HUDEP-2 (cell line): Measurements from ENCODE around the gene CENPC.
"Not testable (repeated sequence)": the region's sequence is repeated elsewhere in the genome, so short reads cannot be mapped to it uniquely, and the experiment has no call there.

Source experiments
- DNase-seq, 76 experiments: peaks; one replicate each; lab custom pipeline; 2025; ENCODE audit not compliant: unreplicated experiment in 76 of 76; lab: John Stamatoyannopoulos, UW

CENPC gene

DNA sequence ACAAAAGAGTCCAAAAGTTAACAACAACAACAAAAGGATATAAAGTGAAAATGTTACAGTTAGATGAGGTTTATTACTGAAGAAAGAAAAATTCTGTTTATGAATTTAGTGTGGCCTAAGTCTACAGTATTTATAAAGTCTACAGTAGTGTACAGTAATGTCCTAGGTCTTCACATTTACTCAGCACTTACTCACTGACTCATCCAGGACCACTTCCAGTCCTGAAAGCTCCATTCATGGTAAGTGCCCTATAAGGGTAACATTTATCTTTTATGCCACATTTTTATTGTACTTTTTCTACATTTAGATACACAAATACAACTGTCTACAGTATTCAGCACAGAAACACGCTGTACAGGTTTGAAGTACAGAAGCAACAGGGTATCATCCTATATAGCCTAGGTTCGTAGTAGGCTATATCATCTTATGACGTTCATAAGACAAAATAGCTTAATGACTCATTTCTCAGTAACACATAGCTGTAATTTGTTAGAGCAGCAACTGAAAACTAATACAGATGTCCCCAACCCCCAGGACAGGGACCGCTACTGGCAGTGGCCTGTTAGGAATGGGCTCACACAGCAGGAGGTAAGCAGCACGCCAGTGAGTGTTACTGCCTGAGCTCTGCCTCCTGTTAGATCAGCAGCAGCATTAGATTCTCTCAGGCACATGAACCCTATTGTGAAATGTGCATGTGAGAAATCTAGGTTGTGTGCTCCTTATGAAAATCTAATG lies 61.3 kb downstream of the CENPC start:
- DNase-seq = no peak

DNA sequence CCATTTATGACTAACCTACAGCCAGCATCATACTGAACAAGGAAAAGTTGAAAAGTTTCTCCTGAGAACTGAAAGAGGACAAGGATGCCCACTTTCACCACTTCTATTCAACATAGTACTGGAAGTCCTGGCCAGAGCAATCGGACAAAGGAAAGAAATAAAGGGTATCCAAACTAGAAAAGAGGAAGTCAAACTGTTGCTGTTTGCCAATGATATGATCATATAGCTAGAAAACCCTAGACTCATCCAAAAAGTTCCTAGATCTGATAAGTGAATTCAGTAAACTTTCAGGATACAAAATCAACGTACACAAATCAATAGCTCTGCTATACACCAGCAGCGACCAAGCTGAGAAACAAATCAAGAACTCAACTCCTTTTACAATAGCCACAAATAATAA lies 64.5 kb downstream of the CENPC start:
- DNase-seq = no peak

GRCh38 chr4:67475155-67475554 lies 70.1 kb downstream of the CENPC start:
- DNase-seq = peak in 1 of 76 experiments; percentile 4

DNA sequence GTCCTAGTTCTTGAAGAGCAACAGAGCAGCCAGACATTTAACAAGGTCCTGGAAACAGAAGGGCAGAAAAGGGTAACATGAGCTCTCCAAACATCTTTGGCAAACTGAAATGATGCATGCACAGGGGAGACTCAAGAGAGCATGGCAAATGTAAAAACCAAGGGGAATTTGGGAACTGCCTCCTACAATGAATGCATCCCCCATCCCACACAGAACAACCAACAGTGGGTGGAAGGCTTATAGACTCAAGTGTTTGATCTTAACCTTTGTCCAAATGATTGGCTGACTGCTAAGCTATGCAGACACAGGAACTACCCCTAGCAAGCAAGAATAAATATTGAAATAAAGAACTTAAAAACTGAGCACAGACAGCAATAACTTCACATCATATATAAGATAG lies 74.4 kb downstream of the CENPC start:
- DNase-seq = no peak

GRCh38 chr4:67468830-67469229 lies 76.5 kb downstream of the CENPC start:
- no peak for DNase-seq

DNA sequence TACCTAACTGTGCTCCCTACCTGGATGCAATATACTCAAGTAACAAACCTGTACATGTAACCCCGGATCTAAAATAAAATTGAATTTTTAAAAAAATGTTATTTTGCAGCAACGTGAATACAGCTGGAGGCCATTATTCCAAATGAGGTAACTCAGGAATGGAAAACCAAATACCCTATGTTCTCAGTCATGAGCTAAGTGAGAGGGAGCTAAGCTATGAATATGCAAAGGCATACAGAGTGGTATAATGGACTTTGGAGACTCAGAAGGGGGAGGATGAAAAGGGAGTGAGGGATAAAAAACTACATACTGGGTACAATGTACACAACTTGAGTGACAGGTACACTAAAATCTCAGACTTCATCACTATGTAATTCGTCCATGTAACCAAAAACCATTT lies 78.6 kb downstream of the CENPC start:
- no peak for DNase-seq

- no peak for DNase-seq
Observed at GRCh38 chr4:67465763-67466052, 79.6 kb downstream of the CENPC start.

DNA sequence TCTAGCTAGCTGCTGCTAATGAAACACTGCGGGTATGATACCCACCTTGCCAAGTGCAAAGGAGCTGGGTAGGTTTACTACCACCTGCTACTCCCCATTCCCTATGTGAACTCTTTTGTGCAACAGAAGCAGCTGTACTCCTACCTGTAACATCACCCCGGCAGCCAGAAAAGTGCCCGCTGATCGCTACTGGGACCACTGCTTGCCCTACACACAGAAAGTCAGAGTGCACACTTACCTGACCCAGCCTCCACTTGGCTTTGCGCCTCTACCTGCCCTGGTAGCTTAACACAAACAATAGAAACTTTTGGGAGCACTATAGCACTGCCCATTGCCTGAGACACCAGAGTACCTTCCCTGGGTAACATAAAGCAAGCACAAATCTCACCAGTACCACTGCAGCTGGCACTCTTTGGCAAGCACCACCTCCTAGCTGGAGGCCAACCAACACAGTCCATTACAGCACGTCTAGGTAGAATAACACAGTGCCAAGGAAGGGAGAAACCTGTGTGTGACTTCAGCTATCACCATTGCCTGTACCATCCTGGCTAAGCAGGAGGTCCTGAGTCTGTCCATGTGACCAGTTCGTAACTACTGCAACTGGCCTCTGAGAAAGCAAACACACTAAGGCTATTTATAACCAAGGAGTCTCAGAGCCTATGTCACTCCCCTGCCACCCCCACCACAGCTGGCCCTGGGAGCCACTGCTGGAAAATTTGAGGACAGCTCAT lies 80.1 kb downstream of the CENPC start:
- no peak for DNase-seq

DNA sequence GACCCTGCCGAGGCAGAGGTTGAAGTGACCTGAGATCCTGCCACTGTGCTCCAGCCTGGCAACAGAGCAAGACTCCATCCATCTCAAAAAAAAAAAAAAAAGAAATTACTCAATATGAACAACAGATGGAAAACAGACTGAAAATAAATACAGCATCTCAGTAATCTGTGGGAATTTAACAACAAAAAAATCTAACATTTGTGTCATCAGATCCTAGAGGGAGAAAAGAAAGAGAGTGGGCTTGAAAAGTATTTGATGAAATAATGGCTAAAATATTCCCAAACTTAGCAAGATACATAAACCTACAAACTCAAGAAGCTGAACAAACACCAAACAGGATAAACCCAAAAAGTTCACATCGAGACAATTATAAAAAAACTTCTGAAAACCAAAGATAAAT lies 84.7 kb downstream of the CENPC start:
- no peak for DNase-seq

DNA sequence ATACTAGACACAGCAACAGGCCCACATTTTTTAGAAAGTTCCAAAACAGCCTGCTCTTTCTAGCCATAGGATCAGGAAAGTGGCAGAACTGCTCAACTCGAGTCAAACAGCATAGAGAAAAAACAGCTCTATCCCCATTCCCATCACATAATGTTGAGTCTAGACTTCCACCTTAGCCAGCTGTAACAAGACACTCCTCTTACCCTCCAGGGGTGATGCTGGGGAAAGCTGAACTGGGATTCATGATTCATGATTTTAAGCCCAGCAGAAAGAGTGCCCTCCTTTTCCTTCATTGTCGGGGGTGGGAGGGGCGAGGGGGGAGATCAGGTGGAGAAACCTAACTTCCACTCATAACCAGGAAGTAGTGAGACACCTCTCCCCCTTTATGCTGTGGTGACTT lies 86.1 kb downstream of the CENPC start:
- DNase-seq = no peak

DNA sequence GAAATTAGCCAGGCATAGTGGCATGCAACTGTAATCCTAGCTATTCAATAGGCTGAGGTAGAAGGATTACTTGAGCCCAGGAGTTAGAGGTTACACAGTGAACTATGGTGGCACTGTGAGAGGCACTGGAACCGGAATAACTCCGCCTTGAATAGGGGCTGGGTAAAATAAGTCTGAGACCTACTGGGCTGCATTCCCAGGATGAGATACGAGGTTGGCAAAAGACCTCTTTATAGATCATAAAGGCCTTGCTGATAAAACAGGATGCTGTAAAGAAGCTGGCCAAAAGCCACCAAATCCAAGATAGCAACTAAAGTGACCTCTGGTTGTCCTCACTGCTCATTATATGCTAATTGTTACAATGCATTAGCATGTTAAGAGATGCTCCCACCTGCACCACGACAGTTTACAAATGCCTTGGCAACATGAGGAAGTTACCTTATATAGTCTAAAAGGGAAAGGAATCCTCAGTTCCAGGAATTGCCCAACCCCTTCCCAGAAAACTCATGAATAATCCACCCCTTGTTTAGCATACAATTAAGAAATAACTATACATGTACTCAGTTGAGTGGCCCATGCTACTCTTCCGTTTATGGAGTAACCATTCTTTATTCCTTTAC lies 88.6 kb downstream of the CENPC start:
- peak in 16 of 76 experiments; percentile 1 to 42 (median 10) for DNase-seq

DNA sequence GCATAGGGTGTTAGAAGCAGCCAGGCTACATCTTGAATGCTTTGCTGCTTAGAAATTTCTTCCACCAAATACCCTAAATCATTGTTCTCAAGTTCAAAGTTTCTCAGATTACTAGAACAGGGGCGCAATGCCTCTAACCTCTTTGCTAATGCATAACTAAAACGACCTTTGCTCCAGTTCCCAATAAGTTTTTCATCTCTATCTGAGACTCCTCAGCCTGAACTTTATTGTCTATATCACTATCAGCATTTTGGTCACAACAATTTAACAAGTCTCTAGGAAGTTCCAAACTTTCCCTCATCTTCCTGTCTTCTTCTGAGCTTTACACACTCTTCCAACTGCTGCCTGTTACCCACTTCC lies 92.5 kb downstream of the CENPC start:
- not testable (repeated sequence) for DNase-seq

DNA sequence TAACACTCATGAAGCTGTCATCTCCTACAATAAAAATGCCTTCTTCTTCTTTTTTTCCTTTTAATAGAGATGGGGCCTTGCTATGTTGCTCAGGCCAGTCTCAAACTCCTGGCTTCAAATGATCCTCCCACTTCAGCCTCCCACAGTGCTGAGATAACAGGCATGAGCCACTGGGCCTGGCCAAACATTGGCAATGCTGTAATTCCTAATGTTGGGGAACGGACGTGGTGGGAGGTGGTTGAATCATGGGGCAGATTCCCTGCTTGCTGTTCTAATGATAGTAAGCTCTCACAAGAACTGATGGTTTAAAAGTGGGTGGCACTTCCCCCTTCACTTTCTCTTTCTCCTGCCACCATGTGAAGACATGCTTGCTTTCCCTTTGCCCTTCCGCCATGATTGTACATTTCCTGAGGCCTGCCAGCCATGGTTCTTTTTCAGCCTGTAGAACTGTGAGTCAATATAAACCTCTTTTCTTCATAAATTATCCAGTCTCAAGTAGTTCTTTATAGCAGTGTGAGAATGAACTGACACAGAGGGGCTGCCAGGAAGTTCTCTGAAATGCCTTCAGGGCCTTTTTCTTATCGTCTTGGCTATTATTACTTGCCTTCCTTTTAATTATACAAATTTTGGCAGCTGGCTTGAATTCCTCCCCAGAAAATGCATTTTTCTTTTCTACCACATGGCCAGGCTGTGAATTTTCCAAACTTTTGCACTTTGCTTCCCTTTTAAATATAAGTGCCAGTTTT lies 93.0 kb downstream of the CENPC start:
- DNase-seq = peak in 1 of 76 experiments; percentile 1

DNA sequence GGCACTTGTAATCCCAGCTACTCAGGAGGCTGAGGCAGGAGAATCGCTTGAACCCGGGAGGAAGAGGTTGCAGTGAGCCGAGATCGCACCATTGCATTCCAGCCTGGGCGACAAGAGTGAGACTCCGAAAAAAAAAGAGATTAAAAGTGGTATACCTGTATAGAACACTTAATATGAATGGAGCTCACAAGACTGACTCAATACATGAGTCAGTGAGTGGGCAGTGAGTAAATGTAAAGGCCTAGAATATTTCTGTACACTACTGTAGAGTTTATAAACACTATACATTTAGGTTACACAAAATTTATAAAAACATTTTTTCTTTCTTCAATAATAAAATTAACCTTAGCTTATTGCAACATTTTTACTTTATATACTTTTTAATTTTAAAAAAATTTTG lies 93.8 kb downstream of the CENPC start:
- DNase-seq = no peak

GRCh38 chr4:67448621-67449020 lies 96.7 kb downstream of the CENPC start:
- DNase-seq = no peak

- DNase-seq = no peak
Observed at GRCh38 chr4:67447873-67448272, 97.4 kb downstream of the CENPC start.

DNA sequence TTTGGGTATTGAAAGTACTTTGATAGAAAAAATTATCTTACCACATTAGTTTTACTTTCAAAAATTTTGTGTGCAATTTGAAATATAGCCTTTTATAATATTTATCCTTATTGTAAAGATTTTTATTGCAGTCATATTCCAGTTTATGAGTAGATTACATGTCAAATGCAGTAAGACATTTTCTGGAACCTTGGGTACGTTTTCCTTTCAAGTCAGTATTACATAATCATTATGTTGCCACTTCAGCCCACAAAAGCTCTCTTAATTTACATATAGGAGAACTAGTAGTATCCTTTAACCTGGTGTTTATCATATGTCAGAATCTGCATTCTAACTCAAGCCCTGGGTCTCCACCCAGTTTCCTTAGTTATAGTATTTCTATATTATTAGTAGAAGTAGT lies 98.5 kb downstream of the CENPC start:
- DNase-seq = no peak

GRCh38 chr4:67445881-67446280 lies 99.4 kb downstream of the CENPC start:
- not testable (repeated sequence) for DNase-seq

DNA sequence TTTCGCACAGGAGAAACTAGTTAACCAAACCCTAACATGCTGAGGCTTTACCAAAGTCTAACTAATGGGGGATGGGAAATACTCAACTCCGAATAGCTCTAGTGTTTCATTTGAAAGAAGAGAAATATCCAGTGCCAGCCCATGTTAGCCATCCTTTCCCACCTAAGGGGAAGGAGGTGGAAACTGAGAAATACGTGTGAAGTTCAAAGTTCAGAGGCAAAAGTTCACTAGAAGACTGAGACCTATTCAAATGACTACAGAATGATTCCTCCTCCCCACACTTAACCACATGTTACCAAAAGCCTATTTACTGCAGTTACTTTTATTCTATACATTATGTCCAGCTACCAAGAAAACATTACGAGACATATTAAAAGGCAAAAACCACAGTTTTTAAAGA lies 106.3 kb downstream of the CENPC start:
- no peak for DNase-seq

DNA sequence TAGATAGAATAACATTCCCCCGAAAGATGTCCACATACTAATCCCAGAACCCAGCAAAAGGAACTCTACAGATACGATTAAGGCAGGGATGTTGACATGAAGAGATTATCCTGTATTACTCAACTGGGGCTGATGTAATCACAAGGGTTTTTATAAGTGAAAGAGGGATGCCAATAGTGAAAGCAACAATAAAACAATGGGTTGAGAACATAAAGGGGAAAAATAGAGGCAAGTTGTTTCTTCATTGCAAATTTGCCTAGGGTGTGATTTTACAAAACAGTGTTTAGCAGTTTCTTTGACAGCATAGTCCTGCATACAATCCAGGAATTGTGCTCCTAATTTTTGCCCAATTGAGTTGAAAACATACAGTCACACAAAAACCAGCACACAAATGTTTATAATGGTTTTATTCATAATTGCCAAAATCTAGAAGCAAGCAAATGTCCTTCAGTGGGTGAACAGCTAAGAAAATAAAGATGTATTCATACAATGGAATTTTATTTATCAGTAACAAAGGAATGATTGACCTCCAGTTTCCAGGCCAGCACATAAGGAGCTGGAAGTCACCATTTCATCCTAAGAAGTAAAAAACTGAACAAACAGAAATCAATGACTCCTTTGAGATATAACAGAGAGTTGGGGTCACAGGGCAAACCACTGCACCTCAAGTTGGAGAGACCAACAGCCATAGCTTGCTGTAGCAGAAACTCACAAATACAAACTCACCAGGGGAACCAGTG lies 107.2 kb downstream of the CENPC start:
- DNase-seq = no peak

DNA sequence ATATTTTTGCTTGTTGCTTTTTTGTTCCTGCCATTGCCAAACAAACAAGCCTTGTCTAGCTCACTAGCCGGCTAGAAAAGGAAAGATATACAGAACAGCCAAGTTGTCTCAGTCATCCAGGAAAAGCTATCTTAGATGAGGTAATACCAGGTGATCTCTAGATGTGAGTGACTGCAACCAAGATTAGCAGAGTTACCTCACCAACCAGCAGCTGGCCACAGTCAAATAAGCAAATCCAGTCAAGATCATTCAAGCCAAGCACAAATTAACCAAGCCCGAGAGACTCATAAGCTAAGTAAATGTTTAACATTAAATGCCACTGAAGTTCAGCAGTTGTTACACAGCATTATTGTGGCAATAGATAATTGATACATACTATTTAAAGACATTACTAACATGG lies 108.6 kb downstream of the CENPC start:
- DNase-seq = no peak
